Mucosa of descending colon (tissue), 3 donors: ENCODE measurements around the gene HACL1. TPM values are rescaled to one million over a fixed set of nuclear protein-coding genes. Genes with fewer than 3 reads are reported as not detected.
A peak's percentile ranks its signal among the peaks of the same experiment; 100 is the strongest.
"Not testable (repeated sequence)": the region's sequence is repeated elsewhere in the genome, so short reads cannot be mapped to it uniquely, and the experiment has no call there.

Source experiments
- ATAC-seq: fragments of 200-7000 bp; cut with Tn5 transposase; one replicate; pipeline ENCODE4 v1.9.1; 2020; ENCODE audit warnings: mild to moderate bottlenecking, moderate library complexity
- DNase-seq, 3 donors: peaks; one replicate each; pipeline ENCODE4 v3.0.0-alpha.2; 2020
- H3K36me3 ChIP-seq: fragments of 200-600 bp; one replicate; pipeline ENCODE4 v1.8.0; 2021; ENCODE audit warnings: low read depth, mild to moderate bottlenecking
- H3K4me1 ChIP-seq: fragments of 200-600 bp; one replicate; pipeline ENCODE4 v1.8.0; 2021; ENCODE audit warnings: low read depth, mild to moderate bottlenecking
- H3K4me3 ChIP-seq: fragments of 200-600 bp; one replicate; pipeline ENCODE4 v1.8.0; 2021; ENCODE audit warnings: mild to moderate bottlenecking
- H3K9me3 ChIP-seq: fragments of 200-600 bp; one replicate; pipeline ENCODE4 v1.8.0; 2021; ENCODE audit warnings: mild to moderate bottlenecking
- CTCF ChIP-seq: fragments of 200-600 bp; IDR thresholded peaks from one replicate; pipeline ENCODE4 v1.8.0; 2022; ENCODE audit warnings: antibody characterized with exemption, mild to moderate bottlenecking
- intact Hi-C, 2 donors: fragments of 100-400 bp; cut with DNase I in 1 of 2; cut with micrococcal nuclease in 1 of 2; formaldehyde crosslinking; loops; one replicate each; pipeline versions ENCODE4 v1.11.0 to v1.11.1; 2022; cut with DNase I, micrococcal nuclease
- total RNA-seq, 3 donors: library from RNA; stranded (reverse); fragmentation: NEBNext Ultra II Directional in 2 of 3; extraction: Animal tissue kit (Norgen Biotek cat#: 25700) in 2 of 3; gene quantifications; one replicate each; pipeline versions ENCODE4 v1.2.1 to v1.2.4, GENCODE V29; 2021 to 2023
- donor health status: DM: no; HTN: no; CAD: no; lungs with moderate emphysema.
- donor health status: DM: no; HTN: no; CAD: no.
- donor health status: DM: no; HTN: yes; CAD: no.

The HACL1 gene
- total RNA-seq, 3 donors from 2014 or later: 15.0 to 24.2 (median 19.4) TPM

GRCh38 chr3:15538345-15538744 is 63.0 kb downstream of the HACL1 start:
- no peak for TF ChIP-seq CTCF
- no peaks in the 10 kb centered on the region for H3K4me1 ChIP-seq
- ATAC-seq (no peak), DNase-seq (no peak)
- no peaks in the 10 kb centered on the region for H3K9me3 ChIP-seq
- no peaks in the 10 kb centered on the region for H3K36me3 ChIP-seq
- no peak overlapping the region for H3K4me3 ChIP-seq
- intact Hi-C loops: no loop called here

DNA sequence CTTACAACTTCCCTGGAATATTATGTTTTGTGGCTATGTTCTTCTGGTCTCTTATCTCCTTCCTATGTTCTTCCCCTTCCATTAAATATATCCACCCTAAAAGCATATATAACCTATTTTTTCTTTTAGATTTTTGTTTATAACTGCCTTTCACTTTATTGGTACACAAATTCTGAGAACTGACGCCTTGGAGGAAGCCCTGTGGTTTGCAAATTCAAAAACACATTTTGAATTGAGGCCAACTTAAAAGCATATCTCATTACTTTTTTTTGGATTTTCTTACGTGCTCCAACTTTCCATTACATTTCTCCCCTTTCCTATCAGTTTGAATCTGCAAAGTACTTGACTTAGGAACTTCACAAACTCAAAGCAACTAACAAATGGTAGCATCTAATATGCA is 64.5 kb downstream of the HACL1 start:
- no peak overlapping the region for H3K4me3 ChIP-seq
- DNase-seq (no peak), ATAC-seq (no peak)
- intact Hi-C loops: no loop called here
- H3K9me3 ChIP-seq: no peaks in the 10 kb centered on the region
- no peak for TF ChIP-seq CTCF
- H3K4me1 ChIP-seq: no peaks in the 10 kb centered on the region
- H3K36me3 ChIP-seq: no peaks in the 10 kb centered on the region

DNA sequence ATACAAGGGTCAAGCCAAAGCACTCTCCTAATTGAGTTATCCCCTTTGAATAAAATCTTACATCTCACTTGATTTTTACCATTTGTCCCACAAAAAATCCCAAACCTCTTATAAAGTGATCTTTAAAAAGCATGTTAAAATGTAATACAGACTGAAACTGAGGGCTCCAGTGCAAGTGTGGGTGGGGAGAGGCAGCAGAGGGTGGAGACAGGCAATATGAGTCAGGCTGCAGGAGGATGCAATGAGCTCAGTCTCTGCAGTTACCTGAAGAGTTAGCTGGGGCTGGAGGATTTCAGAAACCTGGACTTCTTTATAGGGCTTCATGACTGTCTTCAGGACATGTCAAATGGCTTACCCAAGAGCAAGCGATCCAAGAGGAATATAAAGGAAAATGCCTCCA is 65.6 kb downstream of the HACL1 start:
- intact Hi-C loops: no loop called here
- H3K9me3 ChIP-seq: no peaks in the 10 kb centered on the region
- TF ChIP-seq CTCF: no peak
- DNase-seq (no peak), ATAC-seq (peak; percentile 69)
- no peak overlapping the region for H3K4me3 ChIP-seq
- no peaks in the 10 kb centered on the region for H3K36me3 ChIP-seq
- no peaks in the 10 kb centered on the region for H3K4me1 ChIP-seq

DNA sequence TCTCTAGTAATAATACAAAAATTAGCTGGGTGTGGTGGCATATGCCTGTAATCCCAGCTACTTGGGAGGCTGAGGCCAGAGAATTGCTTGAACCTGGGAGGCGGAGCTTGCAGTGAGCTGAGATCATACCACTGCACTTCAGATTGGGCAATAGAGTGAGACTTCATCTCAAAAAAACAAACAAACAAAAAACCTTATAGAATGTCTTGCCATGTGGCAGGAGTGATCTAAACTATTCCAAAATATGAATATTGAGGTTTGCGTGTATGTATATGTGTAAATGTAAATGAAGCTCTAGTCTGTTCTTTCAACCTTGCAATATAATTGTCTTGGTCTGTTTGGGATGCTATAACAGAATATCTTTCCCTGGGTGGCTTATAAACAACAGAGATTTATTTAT is 68.8 kb downstream of the HACL1 start:
- H3K36me3 ChIP-seq, DNase-seq, H3K4me3 ChIP-seq, H3K9me3 ChIP-seq, intact Hi-C loops, ATAC-seq, H3K4me1 ChIP-seq: not testable (repeated sequence)

GRCh38 chr3:15531346-15531745 is 70.0 kb downstream of the HACL1 start:
- Histone ChIP-seq H3K4me1 (no peaks in the 10 kb centered on the region), H3K4me3 (no peak overlapping the region), H3K9me3 (no peaks in the 10 kb centered on the region), H3K36me3 (no peaks in the 10 kb centered on the region)
- intact Hi-C loops: no loop called here
- ATAC-seq: no peak
- no peak for TF ChIP-seq CTCF
- no peak for DNase-seq

GRCh38 chr3:15528854-15529537 is 72.4 kb downstream of the HACL1 start:
- Histone ChIP-seq H3K4me3 (no peak overlapping the region), H3K4me1 (no peaks in the 10 kb centered on the region), H3K36me3 (no peaks in the 10 kb centered on the region), H3K9me3 (no peaks in the 10 kb centered on the region)
- no peak for TF ChIP-seq CTCF
- DNase-seq: no peak
- peak; percentile 20 for ATAC-seq
- intact Hi-C loops: no loop called here
